Thymus (tissue), 11 donors: Measurements from ENCODE around the gene PSIP1. TPM values are rescaled to one million over a fixed set of nuclear protein-coding genes. Genes with fewer than 3 reads are reported as not detected.
"Not testable (repeated sequence)": the region's sequence is repeated elsewhere in the genome, so short reads cannot be mapped to it uniquely, and the experiment has no call there.

Experiments used
- DNase-seq, 9 donors: peaks; one replicate each; pipeline ENCODE4 v3.0.0-alpha.2; 2013; ENCODE audit warnings: low spot score in 9 of 9, low read depth in 6 of 9, missing footprints in 1 of 9
- H3K27ac ChIP-seq, 2 donors: one replicate each; pipeline ENCODE4 v1.5.1; 2013; ENCODE audit warnings: control low read depth in 1 of 2, low read depth in 1 of 2, low read length in 1 of 2, mild to moderate bottlenecking in 1 of 2, moderate library complexity in 1 of 2
- H3K27me3 ChIP-seq, 2 donors: one replicate each; pipeline ENCODE4 v1.5.1; 2013; ENCODE audit warnings: low read length in 1 of 2; ENCODE audit not compliant: control insufficient read depth in 2 of 2, insufficient read depth in 1 of 2
- H3K36me3 ChIP-seq, 2 donors: one replicate each; pipeline ENCODE4 v1.5.1; 2013; ENCODE audit warnings: low read length in 1 of 2, mild to moderate bottlenecking in 1 of 2, moderate library complexity in 1 of 2; ENCODE audit not compliant: control insufficient read depth in 2 of 2, insufficient read depth in 2 of 2
- H3K4me1 ChIP-seq, 2 donors: one replicate each; pipeline ENCODE4 v1.5.1; 2013; ENCODE audit warnings: low read length in 2 of 2; ENCODE audit not compliant: control insufficient read depth in 2 of 2, insufficient read depth in 2 of 2
- H3K4me3 ChIP-seq, 2 donors: one replicate each; pipeline ENCODE4 v1.5.1; 2013; ENCODE audit warnings: low read length in 2 of 2, control low read depth in 1 of 2, mild to moderate bottlenecking in 1 of 2
- H3K9me3 ChIP-seq, 2 donors: one replicate each; pipeline ENCODE4 v1.5.1; 2013; ENCODE audit warnings: low read length in 1 of 2, mild to moderate bottlenecking in 1 of 2; ENCODE audit not compliant: control insufficient read depth in 2 of 2, insufficient read depth in 1 of 2
- WGBS: extraction: QIAGEN DNeasy Blood & Tissue Kit; methylation state at CpG from one replicate; pipeline ENCODE4 v1.1.7; 2013; 5-methylcytosine and 5-hydroxymethylcytosine counted together
- polyA plus RNA-seq: library from polyadenylated mRNA; stranded (reverse); fragments of 200-250 nt; gene quantifications from one replicate; pipeline ENCODE4 v1.2.3, GENCODE V29; 2013
- total RNA-seq: library from RNA; stranded (reverse); fragments of 120-200 nt; gene quantifications from one replicate; pipeline ENCODE4 v1.2.4, GENCODE V29; 2013
- donor health status: healthy.

The PSIP1 gene
- total and polyA plus RNA-seq, 2 donors, result 116 to 170 TPM

DNA sequence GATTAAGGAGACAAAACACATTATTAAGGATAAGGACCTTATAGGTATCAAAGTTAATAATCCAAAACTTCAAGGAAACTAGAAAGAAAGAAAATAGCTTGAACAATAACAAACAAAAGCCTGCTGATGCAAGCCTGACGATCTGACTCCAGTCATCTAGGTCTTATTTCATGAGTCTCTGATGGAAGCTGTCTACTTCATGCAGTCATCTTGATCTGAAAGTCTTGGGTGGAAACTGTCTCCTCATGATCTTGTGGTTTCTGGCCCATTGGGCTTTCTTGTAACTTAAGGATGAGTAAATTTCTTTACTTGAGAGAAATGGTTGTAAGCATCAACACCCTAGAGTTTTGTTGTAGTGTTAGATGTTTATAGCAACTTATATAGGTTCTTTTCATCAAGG lies 20.6 kb upstream of the PSIP1 start:
- Histone ChIP-seq H3K4me3 (no peak overlapping the region), H3K36me3 (no peaks in the 10 kb centered on the region), H3K27ac (no peak overlapping the region), H3K4me1 (peaks cover 0 to 5% of the 10 kb centered on the region in 2 donors), H3K9me3 (no peaks in the 10 kb centered on the region), H3K27me3 (no peaks in the 10 kb centered on the region)
- 83% methylated on average over 1 of the region's 1 CpG for WGBS
- DNase-seq, result no peak

DNA sequence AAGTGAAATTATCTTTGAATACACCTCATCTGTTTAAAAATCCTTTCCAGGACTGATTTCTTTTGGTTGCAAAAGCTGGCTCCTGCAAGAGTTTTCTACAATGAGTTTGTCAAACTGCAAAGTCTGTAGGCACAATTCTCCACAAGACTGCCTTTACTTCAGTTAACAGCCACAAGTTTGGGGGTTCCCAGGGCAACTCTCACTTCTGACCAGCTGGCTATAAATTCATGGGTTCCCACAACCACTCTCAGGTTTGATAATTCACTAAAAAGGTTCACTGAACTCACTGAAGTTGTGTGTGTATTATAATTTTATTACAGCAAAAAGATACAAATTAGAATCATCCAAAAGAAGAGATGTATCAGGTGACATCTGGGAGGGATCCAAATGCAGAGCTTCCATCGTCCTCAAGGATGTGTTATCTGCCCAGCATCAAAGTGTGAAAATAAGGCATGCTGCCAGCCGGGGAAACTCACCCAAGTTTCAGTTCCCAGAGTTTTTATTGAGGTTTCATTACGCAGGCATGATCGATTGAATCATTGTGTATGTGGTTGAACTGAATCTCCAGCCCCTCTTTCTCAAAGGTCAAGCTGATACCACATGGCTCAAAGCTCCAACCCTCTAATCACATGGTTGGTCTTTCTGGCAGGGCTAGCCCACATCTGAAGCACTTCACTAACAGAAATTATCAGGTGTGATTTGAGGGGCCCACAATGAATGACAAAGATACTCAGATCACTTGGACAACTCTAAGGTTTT lies 19.0 kb upstream of the PSIP1 start:
- Histone ChIP-seq H3K27me3 (no peaks in the 10 kb centered on the region), H3K9me3 (no peaks in the 10 kb centered on the region), H3K36me3 (no peaks in the 10 kb centered on the region), H3K27ac (no peak overlapping the region), H3K4me3 (no peak overlapping the region), H3K4me1 (peaks cover 0 to 5% of the 10 kb centered on the region in 2 donors)
- no peak for DNase-seq
- 85% methylated on average over 4 of the region's 4 CpGs for WGBS

DNA sequence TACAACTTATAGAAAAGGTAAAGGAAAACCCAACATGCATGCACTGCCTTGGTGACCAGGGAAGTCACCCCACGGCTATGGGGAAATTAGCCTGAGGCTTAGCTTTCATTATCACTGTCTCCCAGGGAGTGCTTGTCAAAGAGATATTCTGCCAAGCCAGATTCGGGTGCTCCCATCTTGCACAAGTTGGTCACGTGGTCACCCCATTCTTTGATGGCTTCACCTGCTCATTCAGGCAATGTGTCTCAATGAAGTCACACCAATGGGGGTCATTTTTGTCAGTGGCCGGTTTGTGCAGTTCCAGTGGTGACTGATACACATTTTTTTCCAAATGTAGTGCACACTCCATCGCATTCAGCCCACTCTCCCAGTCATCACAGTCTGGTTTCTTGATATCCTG lies 16.3 kb upstream of the PSIP1 start:
- not testable (repeated sequence) for H3K27ac ChIP-seq, H3K9me3 ChIP-seq, DNase-seq, H3K4me1 ChIP-seq, H3K4me3 ChIP-seq, H3K27me3 ChIP-seq, H3K36me3 ChIP-seq
- 97% methylated on average over 5 of the region's 5 CpGs for whole genome bisulfite sequencing

DNA sequence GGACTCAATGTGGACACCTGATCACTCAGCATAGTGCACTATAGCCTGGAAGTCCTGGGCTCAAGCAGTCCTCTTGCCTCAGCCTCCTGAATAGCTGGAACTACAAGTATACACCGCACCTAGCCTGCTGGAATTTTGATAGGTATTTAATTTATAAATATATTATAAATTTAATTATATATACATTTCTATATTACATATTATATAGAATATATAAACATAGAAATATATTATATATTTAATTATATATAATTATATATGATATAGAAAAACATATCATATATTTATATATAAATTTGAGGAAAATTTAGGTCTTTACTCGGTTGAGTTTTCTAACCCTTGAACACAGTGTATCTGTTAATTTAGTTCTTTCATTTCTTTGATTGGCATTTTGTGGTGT lies 15.2 kb upstream of the PSIP1 start:
- no peak overlapping the region for H3K4me3 ChIP-seq
- 49% methylated on average over 2 of the region's 2 CpGs for WGBS
- no peak overlapping the region for H3K27ac ChIP-seq
- no peaks in the 10 kb centered on the region for H3K27me3 ChIP-seq
- no peaks in the 10 kb centered on the region for H3K36me3 ChIP-seq
- peaks cover 0 to 3% of the 10 kb centered on the region in 2 donors for H3K4me1 ChIP-seq
- H3K9me3 ChIP-seq, result no peaks in the 10 kb centered on the region
- DNase-seq, result no peak

DNA sequence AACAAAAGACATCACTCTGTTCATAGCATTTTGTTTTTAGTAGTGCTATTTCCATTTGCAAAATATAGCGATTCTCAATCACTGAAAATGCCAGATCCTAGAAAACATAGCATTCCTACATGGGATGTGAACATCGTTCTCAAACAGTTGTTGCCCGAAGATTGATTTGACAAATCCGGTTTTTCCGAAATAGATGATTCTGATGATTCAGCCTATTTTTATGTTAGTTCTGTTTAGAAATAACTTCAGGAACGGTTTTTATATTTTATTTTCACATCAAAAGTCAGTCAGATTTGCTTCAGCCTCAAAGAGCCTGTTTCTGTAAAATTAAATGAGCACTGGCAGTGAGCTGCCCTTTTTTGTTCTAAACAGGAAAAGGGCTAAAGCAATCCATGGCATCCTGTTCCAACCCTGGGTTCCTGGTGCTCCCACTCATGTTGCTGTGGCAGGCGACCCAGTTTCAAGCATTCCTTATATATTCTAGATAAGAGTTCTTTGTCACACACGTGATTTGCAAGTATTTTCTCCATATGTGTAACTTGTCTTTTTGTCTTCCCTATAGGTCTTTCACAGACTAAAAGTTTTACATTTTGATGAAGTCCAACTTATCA lies 14.2 kb upstream of the PSIP1 start:
- Histone ChIP-seq H3K36me3 (no peaks in the 10 kb centered on the region), H3K9me3 (no peaks in the 10 kb centered on the region), H3K4me3 (no peak overlapping the region), H3K27me3 (no peaks in the 10 kb centered on the region), H3K4me1 (peaks cover 0 to 3% of the 10 kb centered on the region in 2 donors), H3K27ac (no peak overlapping the region)
- WGBS, result 85% methylated on average over 8 of the region's 8 CpGs
- no peak for DNase-seq

DNA sequence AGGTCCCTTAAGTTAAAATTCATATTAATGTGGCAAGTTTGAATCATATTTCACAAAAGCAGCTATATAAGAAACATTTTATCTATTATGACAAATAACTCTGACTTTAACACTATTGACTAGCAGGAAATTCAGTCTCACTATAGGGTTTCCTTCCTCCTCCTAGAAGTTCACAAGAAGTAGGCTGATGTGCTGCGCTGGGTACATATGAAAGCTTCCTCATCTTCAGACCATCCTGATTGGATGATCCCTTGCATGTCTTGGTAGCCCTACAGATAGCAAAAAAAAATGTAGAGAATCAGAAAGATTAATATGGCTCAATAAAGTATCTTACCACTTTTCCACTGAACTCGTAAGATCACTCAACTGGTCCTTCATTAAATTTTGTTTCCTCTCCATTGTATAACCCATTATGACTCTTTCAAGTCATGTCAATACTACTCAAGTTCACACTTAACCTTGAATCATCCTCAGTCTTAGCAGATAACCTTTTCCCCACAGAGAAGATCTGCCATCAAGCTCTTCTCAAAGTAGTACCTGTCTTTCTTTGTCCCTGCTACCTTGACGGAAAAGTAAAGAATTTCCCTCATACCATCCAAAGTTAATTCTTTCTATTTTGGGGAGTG lies 11.5 kb upstream of the PSIP1 start:
- H3K36me3 ChIP-seq, result no peaks in the 10 kb centered on the region
- no peaks in the 10 kb centered on the region for H3K27me3 ChIP-seq
- 89% methylated on average over 3 of the region's 3 CpGs for WGBS
- H3K27ac ChIP-seq, result no peak overlapping the region
- no peak overlapping the region for H3K4me3 ChIP-seq
- H3K4me1 ChIP-seq, result no peaks in the 10 kb centered on the region
- no peak for DNase-seq
- no peaks in the 10 kb centered on the region for H3K9me3 ChIP-seq

DNA sequence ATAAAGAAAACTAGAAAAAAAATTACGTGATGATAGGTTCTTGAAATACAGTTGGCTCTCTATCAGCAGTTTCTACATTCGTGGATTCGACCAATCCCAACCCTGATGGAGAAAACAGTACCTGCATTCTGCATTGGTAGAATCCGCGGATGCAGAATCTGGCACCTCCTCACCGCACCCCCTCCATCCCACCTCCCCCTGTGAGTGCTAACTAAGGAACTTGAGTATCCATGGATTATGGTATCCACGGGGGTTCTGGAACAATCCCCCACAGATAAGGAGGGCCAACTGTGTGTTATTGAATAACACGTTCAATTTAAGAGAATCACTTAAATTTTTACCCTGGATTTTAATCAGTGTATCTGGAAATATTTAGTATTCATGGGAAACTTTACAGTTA lies 10.5 kb upstream of the PSIP1 start:
- Histone ChIP-seq H3K9me3 (no peaks in the 10 kb centered on the region), H3K27ac (no peak overlapping the region), H3K4me3 (no peak overlapping the region), H3K27me3 (no peaks in the 10 kb centered on the region), H3K36me3 (no peaks in the 10 kb centered on the region), H3K4me1 (no peaks in the 10 kb centered on the region)
- WGBS, result 96% methylated on average over 8 of the region's 8 CpGs
- DNase-seq, result no peak

DNA sequence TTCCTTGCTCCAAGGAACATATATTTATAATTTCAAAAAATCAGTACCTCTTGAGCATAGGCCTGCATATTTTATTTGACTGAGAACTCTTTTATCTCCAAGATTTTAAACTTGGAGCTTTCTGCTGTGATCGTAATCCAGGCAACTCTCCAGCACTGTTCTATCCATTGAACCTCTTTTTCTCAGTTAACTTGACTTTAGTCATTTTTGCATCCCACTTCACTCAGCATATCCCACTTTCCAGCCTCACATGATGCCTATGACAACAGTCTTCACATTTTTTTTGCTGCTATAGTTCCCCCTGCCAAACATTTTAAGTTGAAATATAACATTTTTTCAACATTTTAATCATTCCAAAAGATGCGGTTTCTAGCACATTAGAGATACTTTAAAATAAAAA lies 9.1 kb upstream of the PSIP1 start:
- no peak for DNase-seq
- no peaks in the 10 kb centered on the region for H3K4me1 ChIP-seq
- no peak overlapping the region for H3K4me3 ChIP-seq
- WGBS, result 98% methylated on average over 2 of the region's 2 CpGs
- H3K36me3 ChIP-seq, result no peaks in the 10 kb centered on the region
- no peaks in the 10 kb centered on the region for H3K27me3 ChIP-seq
- H3K9me3 ChIP-seq, result no peaks in the 10 kb centered on the region
- H3K27ac ChIP-seq, result no peak overlapping the region

DNA sequence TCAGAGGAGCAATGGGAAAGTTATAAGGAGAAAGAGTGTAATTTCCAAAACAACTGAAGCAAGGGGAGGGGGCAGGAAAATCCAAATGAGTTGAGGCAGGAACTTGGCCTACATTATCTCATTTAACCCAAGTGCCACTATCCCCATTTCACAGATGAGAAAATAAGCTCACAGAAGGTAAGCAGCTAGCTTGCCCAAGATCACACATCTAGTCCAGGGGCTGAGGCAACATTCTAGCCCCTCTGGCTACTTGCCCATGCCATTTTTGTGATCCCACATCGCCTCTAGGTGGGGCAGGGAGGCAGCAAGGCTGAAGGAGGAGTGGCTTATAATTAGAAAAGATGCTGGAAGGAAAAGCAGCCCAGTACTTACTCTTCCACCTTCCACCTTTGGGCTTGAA lies 2.6 kb upstream of the PSIP1 start:
- no peak for DNase-seq
- Histone ChIP-seq H3K4me3 (no peak overlapping the region), H3K27me3 (no peaks in the 10 kb centered on the region), H3K27ac (no peak overlapping the region), H3K9me3 (no peaks in the 10 kb centered on the region), H3K4me1 (peaks cover 6 to 21% of the 10 kb centered on the region in 2 donors), H3K36me3 (peaks cover 0 to 7% of the 10 kb centered on the region in 2 donors)
- 71% methylated on average over 1 of the region's 1 CpG for WGBS
